HG03025 (cell line): ENCODE measurements around the gene SLX9.
"Not testable (repeated sequence)": the region's sequence is repeated elsewhere in the genome, so short reads cannot be mapped to it uniquely, and the experiment has no call there.

Experiments used
- ATAC-seq: cut with Tn5 transposase; IDR thresholded peaks from one replicate; pipeline ENCODE4 v1.9.1; 2021; ENCODE audit warnings: mild to moderate bottlenecking, moderate library complexity; ENCODE audit not compliant: unreplicated experiment, low FRiP score

Gene SLX9

DNA sequence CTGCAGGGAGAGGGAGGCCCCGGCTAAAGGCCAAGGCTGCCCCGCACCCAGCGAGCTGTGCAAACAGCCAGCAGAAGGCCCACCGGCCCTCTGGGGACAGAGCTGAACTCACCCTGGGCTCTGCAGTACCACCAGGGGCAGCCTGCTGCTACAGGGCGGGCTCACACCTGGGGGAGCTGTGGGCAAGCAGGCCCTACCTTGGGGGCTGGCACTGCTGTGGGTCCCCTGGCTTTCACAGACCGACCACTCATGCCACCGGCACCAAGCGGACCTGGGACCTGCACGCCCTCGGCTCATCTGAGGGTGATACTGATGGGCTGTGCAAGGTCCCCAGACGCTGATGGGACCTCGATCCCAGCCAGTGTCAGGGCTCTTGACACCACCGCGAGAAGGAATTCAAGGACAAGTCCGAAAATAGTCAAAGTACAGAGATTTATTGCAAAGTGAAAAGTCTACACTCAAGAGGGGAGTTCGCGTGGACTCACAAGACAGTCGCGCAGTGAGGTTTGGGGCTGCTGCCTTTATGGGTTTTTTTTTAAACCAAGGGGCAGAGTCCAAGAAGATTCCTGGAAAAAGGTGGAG is 73.5 kb downstream of the SLX9 start:
- ATAC-seq, result no peak

DNA sequence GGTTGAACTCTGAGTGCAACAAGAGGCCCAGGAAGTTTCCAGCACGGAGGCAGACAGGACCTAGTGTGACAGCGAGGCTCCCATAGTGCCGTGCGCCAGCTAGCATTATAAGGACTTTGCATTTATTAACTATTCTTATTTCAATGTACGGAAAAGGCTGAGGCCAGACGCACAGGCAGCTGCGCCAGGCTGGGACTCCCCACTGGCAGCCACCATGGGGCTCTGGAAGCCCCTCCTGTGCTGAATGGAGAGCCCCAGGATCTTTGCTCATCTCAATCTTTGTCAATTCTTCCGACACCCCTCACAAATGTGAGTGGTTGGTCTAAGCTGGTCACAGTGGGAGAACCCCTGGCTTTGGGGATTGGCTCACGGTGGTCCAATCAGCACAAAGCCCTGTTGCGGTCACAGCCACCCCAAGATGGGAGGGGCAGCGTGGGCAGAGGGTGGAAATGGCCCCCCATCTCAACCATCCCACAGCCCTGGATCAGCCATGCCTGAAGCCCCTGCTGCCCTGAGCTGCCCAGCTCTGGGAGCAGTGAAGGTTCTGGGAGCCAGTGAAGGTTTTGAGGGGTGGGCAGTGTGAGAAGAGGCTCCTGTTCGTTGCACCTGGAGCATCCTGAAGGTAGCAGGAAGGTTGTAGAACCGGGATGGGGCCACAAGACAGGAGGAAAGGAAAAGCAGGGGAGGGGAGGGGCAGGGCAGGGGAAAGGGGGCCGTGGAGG is 75.1 kb downstream of the SLX9 start:
- ATAC-seq, result no peak

- ATAC-seq, result no peak
Observed at GRCh38 chr21:45015469-45015860, 75.6 kb downstream of the SLX9 start.

GRCh38 chr21:45016031-45016405 is 76.2 kb downstream of the SLX9 start:
- no peak for ATAC-seq

DNA sequence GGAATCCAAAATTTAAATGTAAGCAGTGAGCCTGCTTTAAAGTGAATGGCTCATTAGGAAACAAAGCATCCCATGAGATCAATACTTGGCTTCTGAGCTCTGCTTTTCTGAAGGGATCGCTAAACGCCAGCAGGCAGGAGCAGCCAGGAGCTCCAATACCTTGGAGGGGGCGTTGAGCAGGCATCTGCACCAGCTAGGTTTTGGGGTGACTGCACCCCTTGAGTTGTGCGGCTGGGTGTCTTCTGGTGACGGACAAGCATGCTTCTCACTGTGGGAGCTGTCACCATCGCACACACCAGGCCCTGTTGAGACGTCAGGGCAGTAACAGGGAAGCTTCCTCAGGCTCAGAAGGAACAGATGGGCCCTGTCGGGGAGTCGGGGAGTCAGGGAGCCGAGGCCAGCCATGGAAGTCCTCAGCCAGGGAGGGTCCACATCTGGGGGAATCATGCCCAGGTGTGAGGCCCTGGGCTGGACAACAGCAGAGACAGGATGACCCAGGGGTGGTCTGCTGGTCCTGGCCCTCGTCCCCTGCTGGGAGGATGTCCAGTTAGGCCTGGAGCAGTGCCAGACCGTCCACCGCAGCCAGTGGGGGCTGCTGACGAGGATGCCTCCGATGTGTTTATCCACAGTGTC is 76.7 kb downstream of the SLX9 start:
- no peak for ATAC-seq

GRCh38 chr21:45017039-45017960 is 77.5 kb downstream of the SLX9 start:
- no peak for ATAC-seq

GRCh38 chr21:45018131-45019075 is 78.6 kb downstream of the SLX9 start:
- no peak for ATAC-seq

DNA sequence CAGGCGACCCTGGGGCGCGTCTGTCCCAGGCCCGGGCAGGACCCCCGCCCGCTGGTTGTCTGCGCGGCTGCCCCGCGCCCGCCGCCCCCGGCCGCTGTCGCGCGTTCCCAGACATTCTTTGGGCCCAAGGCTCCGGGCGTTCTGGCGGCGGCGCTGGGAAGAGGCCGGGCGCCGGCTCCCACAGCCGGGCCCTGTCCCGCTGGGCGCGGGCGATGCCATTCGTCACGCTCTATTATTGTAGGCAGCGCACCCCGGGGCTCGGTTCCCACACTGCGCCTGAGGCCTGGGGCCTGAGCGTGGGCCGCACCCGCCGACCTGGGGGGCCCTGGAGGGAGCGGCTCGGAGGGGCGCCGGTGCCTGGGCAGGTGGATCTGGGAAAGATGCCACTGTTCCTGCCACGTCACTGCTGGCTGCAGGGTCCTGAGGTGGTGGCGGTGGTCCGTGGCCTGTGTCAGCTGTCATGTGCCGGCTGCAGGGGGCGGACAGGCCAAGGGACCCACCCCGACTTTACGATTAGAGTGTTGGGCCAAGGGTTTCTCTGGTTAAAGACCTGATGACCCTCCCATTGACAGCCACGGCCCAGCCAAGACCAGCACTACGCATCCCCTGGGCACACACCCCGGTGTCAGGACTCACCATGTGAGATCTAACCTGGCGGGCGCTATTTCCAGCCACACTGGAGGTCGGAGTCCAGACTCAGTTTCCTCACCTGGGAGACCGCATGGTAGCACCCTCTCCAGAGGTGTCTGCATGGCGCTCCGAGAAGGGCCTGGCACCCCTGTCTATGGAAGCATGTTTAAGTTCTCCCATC is 79.5 kb downstream of the SLX9 start:
- ATAC-seq, result no peak

GRCh38 chr21:45019887-45020537 is 80.2 kb downstream of the SLX9 start:
- no peak for ATAC-seq

GRCh38 chr21:45020629-45021427 is 81.0 kb downstream of the SLX9 start:
- ATAC-seq, result no peak

DNA sequence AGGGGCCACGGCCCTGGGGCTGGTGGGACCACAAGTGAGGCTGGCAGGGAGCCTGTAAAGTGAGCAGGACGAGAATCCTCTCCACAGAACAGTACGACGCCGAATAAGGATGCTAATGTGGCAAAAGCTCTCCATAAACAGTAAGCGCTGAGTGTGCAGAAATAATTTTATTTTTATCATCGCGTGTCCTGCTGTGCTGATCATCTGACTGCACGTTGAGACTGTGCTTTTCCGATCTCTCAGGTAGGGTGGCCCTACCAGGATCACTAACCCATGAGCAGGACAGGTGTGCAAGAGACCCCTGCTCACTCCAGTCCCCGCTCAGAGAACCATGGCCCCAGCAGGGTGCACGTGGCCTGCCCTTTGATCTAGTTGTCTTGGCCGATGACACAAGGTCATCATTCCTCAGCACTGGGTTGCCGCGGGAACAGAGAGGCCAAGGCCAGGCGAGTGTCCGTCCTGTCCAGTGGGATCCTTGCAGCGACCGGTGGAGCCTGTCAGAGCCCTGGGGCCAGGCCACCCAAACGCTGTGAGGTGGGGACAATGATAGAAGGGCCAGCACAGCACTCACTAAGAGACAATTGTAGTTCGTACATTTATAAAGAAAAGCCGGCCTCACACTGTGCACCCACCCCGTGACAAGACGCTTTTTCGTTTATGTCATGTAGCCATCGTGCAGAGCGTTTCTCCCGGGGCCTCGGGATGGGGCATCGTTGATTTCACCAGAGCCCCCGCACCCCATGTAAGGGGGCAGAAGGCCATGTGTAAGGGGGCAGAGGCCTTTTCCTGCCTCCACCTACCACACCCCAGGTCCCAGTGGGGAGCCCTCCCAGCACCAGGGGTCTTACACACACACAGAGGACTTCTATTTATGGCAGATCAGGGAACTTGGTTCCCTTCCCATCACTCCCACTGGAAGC is 81.9 kb downstream of the SLX9 start:
- no peak for ATAC-seq

GRCh38 chr21:45022348-45022675 is 82.5 kb downstream of the SLX9 start:
- ATAC-seq, result no peak

DNA sequence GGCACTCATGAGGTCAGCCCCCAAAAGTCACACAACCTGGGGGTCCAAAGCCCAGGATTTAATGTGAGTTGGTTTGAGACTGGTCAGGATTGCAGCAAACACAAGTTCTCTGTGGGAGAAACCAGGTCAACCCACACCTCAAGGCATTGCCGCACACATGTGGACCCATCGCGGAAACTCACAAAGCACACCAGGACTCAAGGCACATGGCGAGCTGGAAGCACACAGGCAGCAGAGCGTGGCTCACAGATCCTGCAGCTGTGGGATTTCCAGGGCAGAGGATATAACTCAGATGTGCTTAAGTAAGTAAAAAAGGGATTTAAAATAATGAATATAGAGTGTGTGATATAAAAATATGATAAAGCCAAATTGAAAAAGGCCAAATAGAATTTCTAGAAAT is 82.9 kb downstream of the SLX9 start:
- no peak for ATAC-seq

- ATAC-seq, result not testable (repeated sequence)
Observed at GRCh38 chr21:45024516-45024915, 84.7 kb downstream of the SLX9 start.

DNA sequence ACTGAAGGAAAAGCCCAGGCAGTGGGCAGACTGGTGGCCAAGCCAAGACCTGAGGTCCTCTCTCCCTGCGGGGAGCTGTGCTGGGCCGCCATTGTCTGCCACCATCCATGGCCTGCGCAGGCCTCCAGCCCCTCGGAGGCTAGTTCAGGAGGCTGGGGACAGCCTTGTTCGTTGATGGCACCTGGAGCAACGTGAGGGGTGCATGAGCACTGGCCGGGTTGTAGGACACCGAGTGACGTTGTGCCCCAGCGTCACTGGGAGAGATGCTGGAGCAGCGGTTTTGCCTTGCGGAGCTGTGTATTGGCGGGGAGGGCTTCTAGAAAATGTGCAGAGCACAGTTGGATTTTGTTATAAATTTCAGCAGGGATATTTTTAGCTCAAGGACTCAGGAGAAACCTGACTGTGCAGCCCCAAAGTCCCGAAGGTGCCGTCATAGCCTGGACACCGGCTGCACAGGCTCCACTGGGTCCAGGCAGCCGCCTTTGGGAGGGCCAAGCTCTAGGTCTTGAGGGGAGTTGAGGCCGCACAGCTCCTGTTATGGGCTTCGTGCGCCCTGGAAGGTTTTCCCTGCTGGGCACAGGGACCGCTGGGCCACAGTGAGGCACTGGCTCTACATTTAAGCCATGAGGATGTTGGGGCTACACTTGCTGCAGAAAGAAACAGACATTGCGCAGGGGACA is 86.4 kb downstream of the SLX9 start:
- no peak for ATAC-seq
